Testis (tissue), 2 donors: ENCODE data around the gene MAGEF1.

Experiments
- POLR2A ChIP-seq: fragments of 450-650 bp; IDR thresholded peaks from one replicate; pipeline ENCODE4 v1.6.1; 2017; ENCODE audit warnings: antibody characterized with exemption, mild to moderate bottlenecking, moderate library complexity
- TF ChIP-seq, protein P1 (sequence below), 3 experiments: fragments of 450-650 bp in 2 of 3; fragments of 200-600 bp in 1 of 3; sonication (generic) in 1 of 3; IDR thresholded peaks; one replicate each; pipeline ENCODE4 v1.5.1; 2016 to 2019; ENCODE audit warnings: antibody characterized with exemption in 3 of 3, mild to moderate bottlenecking in 2 of 3, moderate library complexity in 1 of 3

GRCh38 chr3:184731786-184732537 lies 20.1 kb upstream of the MAGEF1 start:
- TF ChIP-seq, protein P1, sequence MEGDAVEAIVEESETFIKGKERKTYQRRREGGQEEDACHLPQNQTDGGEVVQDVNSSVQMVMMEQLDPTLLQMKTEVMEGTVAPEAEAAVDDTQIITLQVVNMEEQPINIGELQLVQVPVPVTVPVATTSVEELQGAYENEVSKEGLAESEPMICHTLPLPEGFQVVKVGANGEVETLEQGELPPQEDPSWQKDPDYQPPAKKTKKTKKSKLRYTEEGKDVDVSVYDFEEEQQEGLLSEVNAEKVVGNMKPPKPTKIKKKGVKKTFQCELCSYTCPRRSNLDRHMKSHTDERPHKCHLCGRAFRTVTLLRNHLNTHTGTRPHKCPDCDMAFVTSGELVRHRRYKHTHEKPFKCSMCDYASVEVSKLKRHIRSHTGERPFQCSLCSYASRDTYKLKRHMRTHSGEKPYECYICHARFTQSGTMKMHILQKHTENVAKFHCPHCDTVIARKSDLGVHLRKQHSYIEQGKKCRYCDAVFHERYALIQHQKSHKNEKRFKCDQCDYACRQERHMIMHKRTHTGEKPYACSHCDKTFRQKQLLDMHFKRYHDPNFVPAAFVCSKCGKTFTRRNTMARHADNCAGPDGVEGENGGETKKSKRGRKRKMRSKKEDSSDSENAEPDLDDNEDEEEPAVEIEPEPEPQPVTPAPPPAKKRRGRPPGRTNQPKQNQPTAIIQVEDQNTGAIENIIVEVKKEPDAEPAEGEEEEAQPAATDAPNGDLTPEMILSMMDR (IDR thresholded peaks at IDR 0.05), result no peak
- no peak for TF ChIP-seq POLR2A
